Kidney (tissue), 14 donors: Measurements from ENCODE around the gene BUB1B. TPM values are rescaled to one million over a fixed set of nuclear protein-coding genes. Genes with fewer than 3 reads are reported as not detected.
A peak's percentile ranks its signal among the peaks of the same experiment; 100 is the strongest.
"Not testable (repeated sequence)": the region's sequence is repeated elsewhere in the genome, so short reads cannot be mapped to it uniquely, and the experiment has no call there.

Source experiments
- DNase-seq, 5 donors: peaks; one replicate each; pipeline ENCODE4 v3.0.0-alpha.2; 2013 to 2020
- FAIRE-seq: peaks from 2 replicates; lab custom pipeline; 2012; peaks lifted over from hg19 to GRCh38; lab: Jason Lieb, UNC
- H3K27ac ChIP-seq, 2 donors: one replicate each; pipeline ENCODE4 v1.7.0; 2013; ENCODE audit warnings: low read depth in 2 of 2, low read length in 2 of 2, inconsistent platforms in 1 of 2
- H3K27me3 ChIP-seq: one replicate; pipeline ENCODE4 v1.7.1; 2013; ENCODE audit warnings: low read length, inconsistent platforms; ENCODE audit not compliant: control insufficient read depth, insufficient read depth
- H3K36me3 ChIP-seq, 3 donors: one replicate each; pipeline versions ENCODE4 v1.7.0 to v1.7.1; 2013; ENCODE audit warnings: low read length in 3 of 3, control low read depth in 1 of 3, inconsistent platforms in 1 of 3; ENCODE audit not compliant: insufficient read depth in 3 of 3, control insufficient read depth in 2 of 3
- H3K4me1 ChIP-seq, 3 donors: one replicate each; pipeline versions ENCODE4 v1.7.0 to v1.7.1; 2013; ENCODE audit warnings: low read length in 3 of 3, inconsistent platforms in 1 of 3, low read depth in 1 of 3; ENCODE audit not compliant: control insufficient read depth in 2 of 3, insufficient read depth in 2 of 3
- H3K4me3 ChIP-seq, 3 donors: one replicate each; pipeline versions ENCODE4 v1.7.0 to v1.8.1; 2013; ENCODE audit warnings: low read length in 3 of 3, control low read depth in 1 of 3, inconsistent platforms in 1 of 3
- H3K9ac ChIP-seq, 3 donors: one replicate each; pipeline versions ENCODE4 v1.7.0 to v1.7.1; 2013; ENCODE audit warnings: low read length in 3 of 3, control low read depth in 1 of 3, inconsistent platforms in 1 of 3
- H3K9me3 ChIP-seq, 3 donors: one replicate each; pipeline versions ENCODE4 v1.7.0 to v1.7.1; 2013; ENCODE audit warnings: low read length in 3 of 3, control low read depth in 1 of 3, inconsistent platforms in 1 of 3; ENCODE audit not compliant: control insufficient read depth in 2 of 3, insufficient read depth in 1 of 3
- CTCF ChIP-seq: IDR thresholded peaks from 3 replicates; pipeline ENCODE4 v1.5.1; 2012; ENCODE audit warnings: mild to moderate bottlenecking, moderate library complexity, borderline replicate concordance; ENCODE audit not compliant: insufficient read depth; ENCODE audit errors: extremely low read depth
- intact Hi-C: fragments of 100-400 bp; cut with DNase I; formaldehyde crosslinking; loops from one replicate; pipeline ENCODE4 v1.11.1; 2022
- polyA plus RNA-seq: library from polyadenylated mRNA; stranded (reverse); fragments of 350-450 nt; fragmentation: Illumina TruSeq; extraction: RNeasy Lipid Tissue Mini Kit (QIAGEN cat#74804); gene quantifications from one replicate; pipeline ENCODE4 v1.2.3, GENCODE V29; 2014; ENCODE audit warnings: low read depth, low replicate concordance; ENCODE audit not compliant: insufficient read depth
- total RNA-seq: library from RNA; stranded (reverse); fragmentation: NEBNext Ultra II Directional; extraction: Animal tissue kit (Norgen Biotek cat#: 25700); gene quantifications from one replicate; pipeline ENCODE4 v1.2.1, GENCODE V29; 2021
- donor health status: control.
- donor health status: control.
- donor health status: control.
- donor health status: control.
- donor health status: control.
- donor health status: DM: yes; HTN: yes; CAD: no.
- donor health status: Normal renal cell carcinoma (clear cell type).

The BUB1B gene
- total and polyA plus RNA-seq, 2 donors from 2014 or later, result 0.69 to 0.94 TPM

- TF ChIP-seq CTCF, result no peak
- Histone ChIP-seq H3K27ac (no peak overlapping the region), H3K36me3 (no peaks in the 10 kb centered on the region), H3K9ac (no peak overlapping the region), H3K4me3 (peak overlapping the region in 1 of 3 donors; percentile 93), H3K27me3 (no peaks in the 10 kb centered on the region), H3K9me3 (no peaks in the 10 kb centered on the region), H3K4me1 (peaks cover 0 to 5% (median 0%) of the 10 kb centered on the region in 3 donors)
- DNase-seq (no peak), FAIRE-seq (no peak)
- intact Hi-C loops, result no loop called here
Measured at GRCh38 chr15:40162552-40162951, 1.7 kb downstream of the BUB1B start.

- DNase-seq, result no peak
- no peak overlapping the region for H3K27ac ChIP-seq
- no peak for TF ChIP-seq CTCF
- FAIRE-seq, result no peak
- peaks cover 0 to 2% (median 0%) of the 10 kb centered on the region in 3 donors for H3K4me1 ChIP-seq
- no peaks in the 10 kb centered on the region for H3K36me3 ChIP-seq
- intact Hi-C loops, result no loop called here
- no peaks in the 10 kb centered on the region for H3K9me3 ChIP-seq
- H3K9ac ChIP-seq, result no peak overlapping the region
- no peaks in the 10 kb centered on the region for H3K27me3 ChIP-seq
- no peak overlapping the region for H3K4me3 ChIP-seq
Measured at GRCh38 chr15:40163657-40164416, 3.0 kb downstream of the BUB1B start.

GRCh38 chr15:40167374-40167773 lies 6.5 kb downstream of the BUB1B start:
- H3K4me3 ChIP-seq, H3K9ac ChIP-seq, H3K27ac ChIP-seq, DNase-seq, H3K4me1 ChIP-seq, H3K27me3 ChIP-seq, intact Hi-C loops, FAIRE-seq, H3K36me3 ChIP-seq, H3K9me3 ChIP-seq: not testable (repeated sequence)

- no peak for DNase-seq
- Histone ChIP-seq H3K9ac (no peak overlapping the region), H3K9me3 (no peaks in the 10 kb centered on the region), H3K27me3 (no peaks in the 10 kb centered on the region), H3K4me1 (no peaks in the 10 kb centered on the region), H3K4me3 (no peak overlapping the region), H3K36me3 (no peaks in the 10 kb centered on the region), H3K27ac (no peak overlapping the region)
- TF ChIP-seq CTCF, result no peak
- peak; percentile 35 for FAIRE-seq
- intact Hi-C loops, result no loop called here
Measured at GRCh38 chr15:40175160-40175559, 14.3 kb downstream of the BUB1B start.
